ENCODE data around the gene NAALADL2. TPM values are rescaled to one million over a fixed set of nuclear protein-coding genes. Genes with fewer than 3 reads are reported as not detected.
"Not testable (repeated sequence)": the region's sequence is repeated elsewhere in the genome, so short reads cannot be mapped to it uniquely, and the experiment has no call there.

NAALADL2 gene
- total RNA-seq, 4 donors from 2014 or later, result 10.3 to 16.7 (median 10.9) TPM

- TF ChIP-seq, protein P1, sequence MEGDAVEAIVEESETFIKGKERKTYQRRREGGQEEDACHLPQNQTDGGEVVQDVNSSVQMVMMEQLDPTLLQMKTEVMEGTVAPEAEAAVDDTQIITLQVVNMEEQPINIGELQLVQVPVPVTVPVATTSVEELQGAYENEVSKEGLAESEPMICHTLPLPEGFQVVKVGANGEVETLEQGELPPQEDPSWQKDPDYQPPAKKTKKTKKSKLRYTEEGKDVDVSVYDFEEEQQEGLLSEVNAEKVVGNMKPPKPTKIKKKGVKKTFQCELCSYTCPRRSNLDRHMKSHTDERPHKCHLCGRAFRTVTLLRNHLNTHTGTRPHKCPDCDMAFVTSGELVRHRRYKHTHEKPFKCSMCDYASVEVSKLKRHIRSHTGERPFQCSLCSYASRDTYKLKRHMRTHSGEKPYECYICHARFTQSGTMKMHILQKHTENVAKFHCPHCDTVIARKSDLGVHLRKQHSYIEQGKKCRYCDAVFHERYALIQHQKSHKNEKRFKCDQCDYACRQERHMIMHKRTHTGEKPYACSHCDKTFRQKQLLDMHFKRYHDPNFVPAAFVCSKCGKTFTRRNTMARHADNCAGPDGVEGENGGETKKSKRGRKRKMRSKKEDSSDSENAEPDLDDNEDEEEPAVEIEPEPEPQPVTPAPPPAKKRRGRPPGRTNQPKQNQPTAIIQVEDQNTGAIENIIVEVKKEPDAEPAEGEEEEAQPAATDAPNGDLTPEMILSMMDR (IDR thresholded peaks at IDR 0.05), result no peak
- TF ChIP-seq POLR2A (IDR thresholded peaks at IDR 0.05), result no peak
- no peak for TF ChIP-seq EP300 (IDR thresholded peaks at IDR 0.05)
These were observed 749.2 kb downstream of the NAALADL2 start for GRCh38 chr3:175608356-175608755.

DNA sequence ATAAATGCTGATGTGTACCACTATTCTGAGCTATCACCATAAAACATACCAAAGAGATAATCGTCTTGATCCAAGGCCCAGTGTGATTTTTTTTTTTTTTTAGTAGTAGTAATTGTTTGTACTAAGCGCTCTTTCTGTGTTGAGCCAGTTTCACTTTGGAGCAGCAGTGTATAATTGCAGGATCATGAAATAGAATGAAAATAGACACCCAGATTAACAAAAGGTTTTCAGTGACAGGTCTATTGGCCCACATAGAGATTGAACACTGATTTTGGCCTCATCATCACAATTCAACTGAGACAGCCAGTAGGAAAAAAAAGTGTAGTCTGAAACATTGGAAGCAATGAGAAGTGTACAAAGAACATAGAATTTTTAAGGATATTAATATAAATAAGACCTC, 749.8 kb downstream of the NAALADL2 start:
- TF ChIP-seq EP300 (IDR thresholded peaks at IDR 0.05) (no peak), POLR2A (IDR thresholded peaks at IDR 0.05) (no peak)
- TF ChIP-seq, protein P1 (IDR thresholded peaks at IDR 0.05), result no peak
- 60 to 66% methylated on average over 2 of the region's 2 CpGs for WGBS, 2 donors
- no peak for DNase-seq (ENCODE audit: low spot score in 2 of 2)
- no peak overlapping the region for H3K27ac ChIP-seq
- no peaks in the 10 kb centered on the region for H3K9me3 ChIP-seq
- H3K27me3 ChIP-seq, result no peaks in the 10 kb centered on the region
- no peaks in the 10 kb centered on the region for H3K4me1 ChIP-seq
- no peaks in the 10 kb centered on the region for H3K36me3 ChIP-seq
- peak overlapping the region in 1 of 4 donors; percentile 2 for H3K4me3 ChIP-seq

More at GRCh38 chr3:175608356-175608755, 749.2 kb downstream of the NAALADL2 start:
- H3K4me1 ChIP-seq, result no peaks in the 10 kb centered on the region
- DNase-seq (ENCODE audit: low spot score in 2 of 2), result no peak
- H3K36me3 ChIP-seq, result no peaks in the 10 kb centered on the region
- no peaks in the 10 kb centered on the region for H3K9me3 ChIP-seq
- 31 to 41% methylated on average over 5 of the region's 5 CpGs for WGBS, 2 donors
- no peaks in the 10 kb centered on the region for H3K27me3 ChIP-seq
- H3K27ac ChIP-seq, result no peak overlapping the region
- H3K4me3 ChIP-seq, result peak overlapping the region in 1 of 4 donors; percentile 2

DNA sequence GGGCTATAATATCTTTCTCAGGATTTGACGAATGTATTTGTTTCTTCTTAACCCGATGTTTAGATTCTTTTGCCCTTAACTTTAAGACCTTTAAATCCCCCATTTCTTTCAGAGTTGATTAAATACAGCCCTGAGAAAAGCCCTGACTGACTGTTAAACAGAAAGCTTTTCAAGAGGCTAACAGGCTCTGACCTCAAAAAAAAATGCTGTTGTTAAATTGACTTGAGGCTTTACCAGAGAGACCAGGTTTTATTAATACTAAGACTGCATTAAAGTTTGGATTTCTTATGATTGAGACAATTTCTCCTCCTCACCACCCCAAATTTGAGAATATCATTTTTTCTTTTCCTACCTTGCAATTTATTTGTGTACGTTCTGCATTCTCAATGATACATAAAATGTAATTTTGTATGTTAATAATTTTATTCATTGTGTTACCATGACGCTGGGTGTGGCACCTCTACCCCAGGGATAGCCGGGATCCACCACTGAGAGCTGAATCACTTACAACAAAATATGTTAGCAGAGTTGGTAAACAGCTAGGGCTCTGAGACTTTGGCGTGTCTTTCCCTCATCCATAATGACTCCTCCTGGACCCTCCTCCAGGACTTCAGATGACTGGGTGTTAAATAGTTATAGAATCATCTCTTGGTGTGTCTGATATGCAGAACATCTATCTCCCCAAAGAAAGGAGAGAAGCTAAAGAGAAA, 753.5 kb downstream of the NAALADL2 start:
- WGBS, 2 donors, result 66 to 73% methylated on average over 6 of the region's 6 CpGs
- H3K9me3 ChIP-seq, result no peaks in the 10 kb centered on the region
- H3K4me1 ChIP-seq, result no peaks in the 10 kb centered on the region
- H3K36me3 ChIP-seq, result no peaks in the 10 kb centered on the region
- no peak overlapping the region for H3K4me3 ChIP-seq
- H3K27me3 ChIP-seq, result no peaks in the 10 kb centered on the region
- no peak for DNase-seq (ENCODE audit: low spot score in 2 of 2)
- no peak overlapping the region for H3K27ac ChIP-seq
- TF ChIP-seq, protein P1 (IDR thresholded peaks at IDR 0.05), result no peak
- TF ChIP-seq POLR2A (IDR thresholded peaks at IDR 0.05) (no peak), EP300 (IDR thresholded peaks at IDR 0.05) (no peak)

GRCh38 chr3:175614107-175614506, 755.0 kb downstream of the NAALADL2 start:
- H3K4me3 ChIP-seq; H3K9me3 ChIP-seq; H3K36me3 ChIP-seq; H3K27me3 ChIP-seq; DNase-seq (ENCODE audit: low spot score in 2 of 2); H3K27ac ChIP-seq; H3K4me1 ChIP-seq: not testable (repeated sequence)
- 94 to 96% methylated on average over 9 of the region's 9 CpGs for WGBS, 2 donors

- peaks cover 0 to 3% (median 0%) of the 10 kb centered on the region in 4 donors for H3K9me3 ChIP-seq
- H3K4me1 ChIP-seq, result no peaks in the 10 kb centered on the region
- no peak overlapping the region for H3K27ac ChIP-seq
- H3K27me3 ChIP-seq, result no peaks in the 10 kb centered on the region
- no peak for DNase-seq (ENCODE audit: low spot score in 2 of 2)
- TF ChIP-seq EP300 (IDR thresholded peaks at IDR 0.05) (no peak), POLR2A (IDR thresholded peaks at IDR 0.05) (no peak)
- TF ChIP-seq, protein P1 (IDR thresholded peaks at IDR 0.05), result no peak
- H3K4me3 ChIP-seq, result no peak overlapping the region
- WGBS, 2 donors, result 92 to 96% methylated on average over 3 of the region's 3 CpGs
- H3K36me3 ChIP-seq, result no peaks in the 10 kb centered on the region
These were observed 758.1 kb downstream of the NAALADL2 start for GRCh38 chr3:175617247-175617646.
